ENCODE measurements around the gene SUMO2.

- TF ChIP-seq POLR2A (IDR thresholded peaks at IDR 0.05) (no peak), CTCF (IDR thresholded peaks at IDR 0.05) (no peak), EP300 (IDR thresholded peaks at IDR 0.05) (no peak)
These were observed 47.3 kb downstream of the SUMO2 start for GRCh38 chr17:75135452-75135851.

All from upper lobe of left lung (tissue), 4 donors.